ENCODE results near the gene PKP4.
"Not testable (repeated sequence)": the region's sequence is repeated elsewhere in the genome, so short reads cannot be mapped to it uniquely, and the experiment has no call there.

Gene PKP4

GRCh38 chr2:158467248-158467647, 10.5 kb downstream of the PKP4 start:
- no peak for DNase-seq

DNA sequence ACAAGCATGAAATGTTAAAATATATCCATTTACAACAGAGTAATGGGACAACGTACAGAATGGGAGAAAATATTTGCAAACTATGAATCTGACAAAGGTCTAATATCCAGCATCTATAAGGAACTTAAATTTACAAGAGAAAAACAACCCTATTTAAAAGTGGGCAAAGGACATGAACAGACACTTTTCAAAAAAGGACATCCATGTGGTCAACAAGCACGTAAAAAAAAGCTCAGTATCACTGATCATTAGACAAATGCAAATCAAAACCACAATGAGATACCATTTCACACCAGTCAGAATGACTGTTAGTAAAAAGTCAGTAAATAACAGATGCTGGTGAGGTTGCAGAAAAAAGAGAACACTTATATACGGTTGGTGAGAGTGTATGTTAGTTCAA, 16.1 kb downstream of the PKP4 start:
- DNase-seq = not testable (repeated sequence)

- not testable (repeated sequence) for DNase-seq
Observed at GRCh38 chr2:158473300-158473699, 16.5 kb downstream of the PKP4 start.

GRCh38 chr2:158473719-158474392, 17.1 kb downstream of the PKP4 start:
- no peak for DNase-seq

GRCh38 chr2:158474526-158475011, 17.8 kb downstream of the PKP4 start:
- not testable (repeated sequence) for DNase-seq

GRCh38 chr2:158477202-158477601, 20.4 kb downstream of the PKP4 start:
- no peak for DNase-seq

- DNase-seq = no peak
Observed at GRCh38 chr2:158478237-158478636, 21.5 kb downstream of the PKP4 start.

- DNase-seq = no peak
Observed at GRCh38 chr2:158478816-158479215, 22.1 kb downstream of the PKP4 start.

DNA sequence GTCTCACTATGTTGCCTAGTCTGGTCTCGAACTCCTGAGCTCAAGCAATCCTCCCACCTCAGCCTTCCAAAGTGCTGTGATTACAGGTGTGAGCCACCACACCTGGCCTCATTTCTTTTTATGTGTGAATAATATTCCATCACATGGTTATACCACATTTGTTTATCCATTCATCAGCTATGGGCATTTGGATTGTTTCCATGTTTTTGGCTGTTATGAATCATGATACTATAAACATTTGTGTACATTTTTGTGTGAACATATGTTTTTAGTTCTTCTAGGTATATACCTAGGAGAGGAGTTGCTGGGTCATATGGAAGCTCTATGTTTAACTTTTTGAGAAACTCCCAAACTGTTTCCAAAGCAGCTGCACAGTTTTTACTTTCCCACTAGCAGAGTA, 24.4 kb downstream of the PKP4 start:
- DNase-seq = no peak

GRCh38 chr2:158482594-158482993, 25.8 kb downstream of the PKP4 start:
- no peak for DNase-seq

DNA sequence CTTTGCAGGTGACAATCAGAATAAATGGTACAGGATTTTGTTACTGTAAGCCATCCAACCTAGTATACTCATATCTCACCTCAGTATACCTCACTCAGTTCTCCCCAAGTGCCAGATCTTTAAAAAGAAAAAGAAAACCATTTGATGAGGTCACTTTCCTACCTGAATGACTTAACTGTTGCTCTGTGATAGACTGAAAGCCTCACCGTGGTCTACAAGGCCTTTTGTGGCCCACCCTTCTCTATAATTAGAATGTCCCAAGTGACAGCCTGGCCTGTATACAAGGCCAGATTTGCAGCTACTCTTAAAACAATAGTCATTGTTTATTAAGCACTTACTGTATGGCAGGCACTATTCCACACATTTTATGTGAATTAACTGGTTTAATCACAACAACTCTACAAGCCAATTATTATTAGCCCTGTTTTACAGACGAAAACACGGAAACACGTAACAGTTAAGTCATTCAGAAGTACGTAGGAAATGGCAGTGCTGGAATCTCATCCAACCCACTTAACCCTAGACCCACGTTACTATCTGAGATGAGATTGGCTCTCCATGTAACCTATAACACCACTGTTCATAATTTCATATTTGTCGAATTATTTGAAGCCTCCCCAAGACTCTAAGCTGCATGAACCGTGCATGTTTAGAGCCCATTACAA, 28.3 kb downstream of the PKP4 start:
- DNase-seq = no peak

- no peak for DNase-seq
Observed at GRCh38 chr2:158486150-158486969, 29.6 kb downstream of the PKP4 start.

- no peak for DNase-seq
Observed at GRCh38 chr2:158486970-158487325, 30.2 kb downstream of the PKP4 start.

DNA sequence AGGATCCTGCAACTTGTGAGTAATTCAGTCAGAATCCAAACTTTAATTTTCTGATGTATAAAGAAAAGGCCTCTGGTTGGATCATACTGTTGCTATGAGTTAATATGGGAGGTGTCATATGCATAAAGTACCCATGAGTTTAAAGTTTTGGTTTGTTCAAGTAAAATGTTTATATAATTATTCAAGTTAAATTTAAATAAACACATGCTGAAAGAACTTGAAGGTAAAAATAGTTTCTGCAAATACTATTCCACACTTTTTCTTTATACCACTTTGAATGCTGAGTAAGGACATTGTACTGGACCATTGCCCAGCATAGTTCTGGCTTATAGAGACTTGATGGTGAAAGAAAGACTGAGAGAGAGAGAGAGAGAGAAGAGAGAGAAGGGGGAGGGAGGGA, 30.7 kb downstream of the PKP4 start:
- no peak for DNase-seq

GRCh38 chr2:158488442-158489216, 31.9 kb downstream of the PKP4 start:
- DNase-seq = no peak

DNA sequence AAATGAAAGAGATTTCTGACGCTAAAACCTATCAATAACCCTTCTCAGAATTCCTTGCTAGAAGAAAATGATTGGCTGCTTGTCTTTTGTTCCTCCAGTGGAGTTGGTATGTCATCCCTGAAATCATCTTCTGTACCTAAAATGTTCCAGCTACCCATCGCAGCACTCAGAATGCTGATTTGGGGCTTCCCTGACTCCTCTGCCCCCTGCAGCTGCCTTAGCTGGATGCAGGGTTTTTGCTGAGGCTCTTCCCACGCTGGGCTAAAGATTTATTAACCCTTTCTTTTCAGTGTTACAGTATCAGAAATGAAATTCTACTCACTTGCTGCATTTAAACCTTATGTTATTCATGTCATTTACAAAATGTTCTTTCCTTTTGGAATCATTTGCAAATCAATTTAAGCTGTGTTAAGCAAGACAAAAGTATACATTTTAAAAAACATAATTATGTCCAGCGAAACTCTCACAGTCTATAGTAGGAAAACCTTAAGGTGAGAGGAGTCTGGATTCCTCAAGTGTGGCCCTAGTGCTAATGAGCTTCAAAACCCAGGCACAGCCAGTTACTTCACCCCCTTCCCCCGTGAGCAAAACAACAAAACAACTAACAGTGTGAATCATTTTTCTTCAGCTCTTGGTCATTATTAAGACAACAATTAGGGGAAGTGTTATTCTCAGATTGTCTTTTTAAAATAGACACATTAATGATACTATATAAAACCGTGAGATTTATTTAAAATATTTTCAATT, 32.8 kb downstream of the PKP4 start:
- DNase-seq = no peak

GRCh38 chr2:158491072-158491471, 34.3 kb downstream of the PKP4 start:
- no peak for DNase-seq

GRCh38 chr2:158493458-158493857, 36.7 kb downstream of the PKP4 start:
- DNase-seq = no peak

- DNase-seq = no peak
Observed at GRCh38 chr2:158495175-158495574, 38.4 kb downstream of the PKP4 start.

DNA sequence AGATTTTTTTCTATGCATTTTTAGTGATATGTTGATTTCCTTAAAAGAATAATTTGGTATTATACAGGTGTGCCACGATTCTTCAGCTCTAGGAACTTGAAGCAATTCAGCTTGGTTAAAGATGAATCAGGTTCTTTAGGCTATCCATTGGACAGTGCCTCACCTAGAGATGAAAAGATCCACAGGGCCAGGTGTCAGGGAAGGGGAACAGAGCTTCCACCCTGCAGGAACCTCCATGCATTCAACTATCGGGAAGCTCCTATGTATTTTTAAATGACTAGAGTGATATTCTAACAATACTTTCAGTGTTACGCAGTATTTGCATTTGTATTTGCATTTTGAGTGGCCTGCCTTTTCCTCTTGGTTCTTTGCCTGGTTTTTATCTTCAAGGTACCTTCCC, 40.2 kb downstream of the PKP4 start:
- no peak for DNase-seq

DNA sequence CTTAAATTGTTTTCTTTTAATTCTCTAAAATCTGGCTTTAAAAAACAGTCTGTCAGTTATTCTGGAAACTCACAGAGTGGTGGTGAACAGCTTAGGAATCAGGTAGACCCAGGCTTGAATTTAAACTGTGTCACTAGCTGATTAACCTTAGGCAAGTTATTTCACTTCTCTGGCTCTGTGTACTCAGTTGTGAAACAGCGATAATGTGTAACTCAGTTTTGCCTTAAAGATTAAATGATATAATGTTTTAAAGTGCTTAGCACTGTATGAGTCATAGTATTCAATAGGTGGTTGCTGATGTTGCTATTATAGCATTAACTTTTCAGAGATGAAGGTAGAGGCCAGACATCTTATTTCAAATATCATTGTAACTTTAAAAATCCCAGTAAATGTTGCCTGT, 40.7 kb downstream of the PKP4 start:
- DNase-seq = no peak

DNA sequence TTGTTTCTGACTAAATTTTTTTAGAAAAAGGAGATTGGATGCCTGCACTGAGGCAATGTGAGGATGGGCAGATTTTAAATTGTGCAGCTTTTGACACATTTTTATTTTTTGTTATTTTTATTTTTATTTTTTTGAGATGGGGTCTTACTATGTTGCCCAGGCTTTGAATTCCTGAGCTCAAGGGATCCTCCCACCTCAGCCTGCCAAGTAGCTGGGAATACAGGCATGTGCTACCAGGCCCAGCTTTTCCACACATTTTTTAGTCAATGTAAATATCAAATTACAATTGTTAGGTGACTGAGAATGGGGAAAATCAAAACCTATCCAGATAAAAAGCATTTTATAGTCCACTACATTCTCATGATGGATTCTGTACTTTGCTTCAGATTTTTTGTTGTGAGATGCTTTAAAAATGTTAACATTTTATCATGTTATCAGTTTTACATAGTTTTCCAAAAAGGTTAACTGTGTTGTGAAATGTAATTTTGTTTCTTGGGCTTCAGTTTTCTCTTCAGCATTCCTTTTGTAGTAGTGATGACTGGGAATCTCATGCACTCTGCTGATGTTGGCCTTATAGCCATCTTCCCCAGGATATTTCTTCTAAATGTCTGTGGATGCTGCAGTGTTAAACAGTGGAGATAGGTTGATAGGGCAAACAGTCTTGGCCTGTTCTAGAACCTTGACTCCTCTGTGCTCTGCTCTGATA, 41.4 kb downstream of the PKP4 start:
- no peak for DNase-seq
